ENCODE results near the gene C1QTNF9B.
A peak's percentile ranks its signal among the peaks of the same experiment; 100 is the strongest.
"Not testable (repeated sequence)": the region's sequence is repeated elsewhere in the genome, so short reads cannot be mapped to it uniquely, and the experiment has no call there.

Gene C1QTNF9B

DNA sequence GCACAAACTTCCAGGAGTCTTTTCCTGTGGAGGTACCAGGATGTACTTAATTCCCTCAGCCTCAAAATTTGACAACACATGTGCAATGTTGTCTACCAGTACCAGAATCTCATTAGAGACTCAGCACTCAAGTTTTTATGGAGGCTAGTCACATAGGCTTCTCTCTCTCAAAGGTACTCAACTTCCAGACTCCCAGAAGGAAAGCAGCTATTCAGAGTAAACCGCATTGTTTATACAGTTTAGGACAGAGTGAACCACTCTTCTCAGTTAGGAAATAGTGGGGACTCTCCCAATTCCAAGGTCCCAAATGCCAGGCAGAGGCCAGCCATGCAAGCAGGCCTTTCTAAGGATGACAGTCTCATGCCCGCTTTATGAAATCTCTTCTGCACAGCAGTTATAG, 8.5 kb upstream of the C1QTNF9B start:
- Mint-ChIP-seq H3K4me3 (no peak overlapping the region), H3K4me1 (ENCODE audit: low read depth) (no peaks in the 10 kb centered on the region), H3K27me3 (peaks cover 55% of the 10 kb centered on the region), H3K36me3 (ENCODE audit: low read depth) (no peaks in the 10 kb centered on the region), H3K27ac (no peak overlapping the region), H3K9me3 (no peaks in the 10 kb centered on the region)

- H3K27ac Mint-ChIP-seq, result no peak overlapping the region
- H3K4me1 Mint-ChIP-seq (ENCODE audit: low read depth), result no peaks in the 10 kb centered on the region
- peaks cover 47% of the 10 kb centered on the region for H3K27me3 Mint-ChIP-seq
- no peaks in the 10 kb centered on the region for H3K36me3 Mint-ChIP-seq (ENCODE audit: low read depth)
- no peaks in the 10 kb centered on the region for H3K9me3 Mint-ChIP-seq
- no peak overlapping the region for H3K4me3 Mint-ChIP-seq
These were observed 6.6 kb upstream of the C1QTNF9B start for GRCh38 chr13:23903906-23904280.

GRCh38 chr13:23902975-23903905, 5.9 kb upstream of the C1QTNF9B start:
- H3K36me3 Mint-ChIP-seq (ENCODE audit: low read depth), result no peaks in the 10 kb centered on the region
- H3K9me3 Mint-ChIP-seq, result no peaks in the 10 kb centered on the region
- H3K27ac Mint-ChIP-seq, result no peak overlapping the region
- no peak overlapping the region for H3K4me3 Mint-ChIP-seq
- peaks cover 47% of the 10 kb centered on the region for H3K27me3 Mint-ChIP-seq
- H3K4me1 Mint-ChIP-seq (ENCODE audit: low read depth), result no peaks in the 10 kb centered on the region

GRCh38 chr13:23901365-23901764, 4.1 kb upstream of the C1QTNF9B start:
- peaks cover 37% of the 10 kb centered on the region for H3K27me3 Mint-ChIP-seq
- H3K9me3 Mint-ChIP-seq, result no peaks in the 10 kb centered on the region
- no peaks in the 10 kb centered on the region for H3K36me3 Mint-ChIP-seq (ENCODE audit: low read depth)
- H3K4me3 Mint-ChIP-seq, result no peak overlapping the region
- H3K4me1 Mint-ChIP-seq (ENCODE audit: low read depth), result no peaks in the 10 kb centered on the region
- no peak overlapping the region for H3K27ac Mint-ChIP-seq

DNA sequence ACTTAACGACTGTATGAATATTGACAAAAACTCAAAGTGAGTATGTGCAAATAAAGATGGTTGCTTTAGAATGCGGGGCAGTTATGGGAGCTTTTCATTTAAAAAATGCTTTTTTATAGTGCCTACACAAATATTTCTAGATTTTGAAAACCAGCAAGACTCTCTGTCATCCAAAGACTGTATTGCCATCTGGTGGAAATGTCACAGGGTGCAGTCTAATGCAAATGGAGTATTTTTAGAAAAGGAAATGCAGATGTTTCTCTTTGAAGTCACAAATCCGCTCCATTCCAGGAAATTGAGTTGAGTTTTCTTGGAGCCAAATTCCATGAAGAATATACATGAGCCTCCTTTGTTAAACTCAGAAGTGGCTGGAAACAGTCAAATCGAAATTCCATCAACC, 2.3 kb upstream of the C1QTNF9B start:
- Mint-ChIP-seq H3K27me3 (peaks cover 27% of the 10 kb centered on the region), H3K4me3 (no peak overlapping the region), H3K27ac (no peak overlapping the region), H3K4me1 (ENCODE audit: low read depth) (no peaks in the 10 kb centered on the region), H3K36me3 (ENCODE audit: low read depth) (no peaks in the 10 kb centered on the region), H3K9me3 (no peaks in the 10 kb centered on the region)

GRCh38 chr13:23898101-23898500, 799 bp upstream of the C1QTNF9B start:
- Mint-ChIP-seq H3K36me3 (ENCODE audit: low read depth) (no peaks in the 10 kb centered on the region), H3K27ac (no peak overlapping the region), H3K27me3 (peaks cover 19% of the 10 kb centered on the region), H3K4me1 (ENCODE audit: low read depth) (no peaks in the 10 kb centered on the region), H3K9me3 (no peaks in the 10 kb centered on the region), H3K4me3 (no peak overlapping the region)

DNA sequence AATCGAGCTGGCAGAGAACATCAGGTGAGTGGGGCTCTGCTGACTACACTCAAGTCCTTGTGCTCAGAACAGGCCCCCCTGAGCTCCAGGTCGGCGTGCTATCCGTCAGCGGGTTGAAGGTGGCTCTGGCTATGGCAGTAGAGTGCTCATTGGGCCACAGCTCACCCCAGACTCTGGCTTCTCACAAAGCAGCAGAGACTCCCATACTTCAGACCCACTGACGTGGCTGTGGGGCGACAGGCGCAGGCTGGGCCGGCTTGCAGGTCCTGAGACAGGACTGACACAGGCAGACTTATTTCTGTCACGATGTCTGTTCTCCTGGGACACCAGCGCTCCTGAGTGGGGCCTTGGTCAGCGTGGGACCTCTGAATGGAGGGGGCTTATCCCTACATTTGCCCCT, 2.6 kb downstream of the C1QTNF9B start:
- H3K4me1 Mint-ChIP-seq (ENCODE audit: low read depth); H3K27me3 Mint-ChIP-seq; H3K36me3 Mint-ChIP-seq (ENCODE audit: low read depth); H3K4me3 Mint-ChIP-seq; H3K27ac Mint-ChIP-seq; H3K9me3 Mint-ChIP-seq: not testable (repeated sequence)

GRCh38 chr13:23893791-23894190, 3.5 kb downstream of the C1QTNF9B start:
- not testable (repeated sequence) for H3K27me3 Mint-ChIP-seq; H3K27ac Mint-ChIP-seq; H3K9me3 Mint-ChIP-seq; H3K4me3 Mint-ChIP-seq; H3K36me3 Mint-ChIP-seq (ENCODE audit: low read depth)
- peaks cover 12% of the 10 kb centered on the region for H3K4me1 Mint-ChIP-seq (ENCODE audit: low read depth)

DNA sequence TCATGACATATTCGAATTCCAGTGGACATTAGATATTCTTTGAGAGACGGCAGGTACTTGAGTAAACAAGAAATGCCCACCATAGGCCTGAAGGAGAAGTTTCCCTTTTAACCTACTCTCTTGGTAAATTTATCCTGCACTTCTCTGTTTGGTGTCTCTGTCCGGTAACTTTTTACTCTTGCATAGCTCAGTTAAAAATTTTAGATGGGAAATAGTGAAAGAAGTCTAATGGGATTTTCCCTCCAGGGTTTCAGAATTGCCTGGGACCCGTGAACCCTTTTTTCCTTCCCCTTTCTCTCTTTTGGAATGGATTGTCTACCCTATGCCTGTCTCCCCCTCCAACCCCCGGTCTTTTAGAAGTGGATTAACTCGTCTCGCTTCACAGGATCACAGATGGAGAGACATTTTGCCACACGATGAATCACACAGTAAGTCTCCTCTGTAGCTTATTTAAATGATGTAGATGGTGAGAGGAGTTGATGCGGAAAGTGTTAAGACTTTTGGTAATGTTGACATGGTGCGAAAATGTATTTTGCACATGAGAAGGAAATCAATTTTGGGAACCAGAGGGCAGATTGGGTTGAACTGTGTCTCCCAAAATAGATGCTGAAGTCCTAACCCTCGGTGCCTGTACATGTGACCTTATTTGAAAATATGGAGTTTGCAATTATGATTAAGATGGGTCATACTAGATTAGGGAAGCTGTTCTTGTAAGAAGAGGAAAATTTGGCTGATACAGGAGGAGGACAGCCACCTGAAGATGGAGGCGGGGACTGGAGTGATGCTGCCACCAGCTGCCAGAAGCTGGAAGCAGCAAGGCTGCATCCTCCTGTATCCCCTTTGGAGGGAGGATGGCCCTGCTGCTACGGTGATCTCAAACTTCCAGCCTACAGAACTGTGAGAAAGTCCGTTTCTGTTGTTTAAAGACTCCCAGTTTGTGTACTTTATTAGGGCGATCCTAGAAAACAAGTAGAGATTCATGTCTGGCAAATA, 7.4 kb downstream of the C1QTNF9B start:
- Mint-ChIP-seq H3K36me3 (ENCODE audit: low read depth) (peaks cover 3% of the 10 kb centered on the region), H3K9me3 (no peaks in the 10 kb centered on the region)

GRCh38 chr13:23888658-23889614, 8.4 kb downstream of the C1QTNF9B start, which contains the start of gene MIPEP:
Gene MIPEP, minus strand, starts transcription at chr13:23889400. Its CDS starts 80 bp downstream, at chr13:23889320.
- peak within 1 kb of the TSS; percentile 68 for H3K27ac Mint-ChIP-seq
- peaks cover 31% of the 10 kb centered on the region for H3K4me1 Mint-ChIP-seq (ENCODE audit: low read depth)
- H3K9me3 Mint-ChIP-seq, result no peaks in the 10 kb centered on the region
- peaks cover 8% of the 10 kb centered on the region for H3K36me3 Mint-ChIP-seq (ENCODE audit: low read depth)
- no peaks in the 10 kb centered on the region for H3K27me3 Mint-ChIP-seq
- H3K4me3 Mint-ChIP-seq, result peak within 1 kb of the TSS; percentile 85

More for the DNA sequence above, 7.4 kb downstream of the C1QTNF9B start:
- H3K4me3 Mint-ChIP-seq, result peak overlapping the region; percentile 85
- H3K27ac Mint-ChIP-seq, result peak overlapping the region; percentile 68
- peaks cover 28% of the 10 kb centered on the region for H3K4me1 Mint-ChIP-seq (ENCODE audit: low read depth)
- no peaks in the 10 kb centered on the region for H3K27me3 Mint-ChIP-seq

DNA sequence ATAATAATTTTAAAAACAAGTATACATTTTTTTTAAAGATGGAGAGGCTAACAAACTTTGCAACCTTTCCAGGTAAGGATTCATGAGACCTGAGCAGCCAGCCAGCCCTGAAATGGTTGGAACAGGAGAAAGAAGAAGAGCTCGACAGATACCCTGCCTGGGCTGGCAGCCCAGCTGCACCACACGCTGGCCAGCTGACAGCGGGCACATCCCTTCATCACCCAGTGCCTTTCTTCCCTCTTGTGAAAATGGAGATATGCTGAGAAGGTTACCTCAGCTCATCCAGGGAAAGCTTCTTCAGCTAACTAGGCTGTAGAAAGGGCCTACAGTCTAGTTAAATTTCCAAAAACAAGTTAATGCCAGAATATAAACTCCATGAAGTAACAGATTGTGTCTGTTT, 12.9 kb downstream of the C1QTNF9B start:
- H3K4me3 Mint-ChIP-seq, H3K9me3 Mint-ChIP-seq, H3K27ac Mint-ChIP-seq, H3K27me3 Mint-ChIP-seq: not testable (repeated sequence)
- peaks cover 23% of the 10 kb centered on the region for H3K4me1 Mint-ChIP-seq (ENCODE audit: low read depth)
- H3K36me3 Mint-ChIP-seq (ENCODE audit: low read depth), result peaks cover 29% of the 10 kb centered on the region

- H3K4me1 Mint-ChIP-seq (ENCODE audit: low read depth), result peaks cover 21% of the 10 kb centered on the region
- no peaks in the 10 kb centered on the region for H3K9me3 Mint-ChIP-seq
- peaks cover 35% of the 10 kb centered on the region for H3K36me3 Mint-ChIP-seq (ENCODE audit: low read depth)
- no peak overlapping the region for H3K4me3 Mint-ChIP-seq
- H3K27me3 Mint-ChIP-seq, result no peaks in the 10 kb centered on the region
- H3K27ac Mint-ChIP-seq, result no peak overlapping the region
These were observed 14.0 kb downstream of the C1QTNF9B start for GRCh38 chr13:23883255-23883654.

GRCh38 chr13:23881402-23881800, 15.9 kb downstream of the C1QTNF9B start:
- peaks cover 35% of the 10 kb centered on the region for H3K36me3 Mint-ChIP-seq (ENCODE audit: low read depth)
- H3K4me3 Mint-ChIP-seq; H3K4me1 Mint-ChIP-seq (ENCODE audit: low read depth); H3K27ac Mint-ChIP-seq; H3K27me3 Mint-ChIP-seq; H3K9me3 Mint-ChIP-seq: not testable (repeated sequence)
